ENCODE measurements around the gene ANKRD13C.
"Not testable (repeated sequence)": the region's sequence is repeated elsewhere in the genome, so short reads cannot be mapped to it uniquely, and the experiment has no call there.

Gene ANKRD13C, protein sequence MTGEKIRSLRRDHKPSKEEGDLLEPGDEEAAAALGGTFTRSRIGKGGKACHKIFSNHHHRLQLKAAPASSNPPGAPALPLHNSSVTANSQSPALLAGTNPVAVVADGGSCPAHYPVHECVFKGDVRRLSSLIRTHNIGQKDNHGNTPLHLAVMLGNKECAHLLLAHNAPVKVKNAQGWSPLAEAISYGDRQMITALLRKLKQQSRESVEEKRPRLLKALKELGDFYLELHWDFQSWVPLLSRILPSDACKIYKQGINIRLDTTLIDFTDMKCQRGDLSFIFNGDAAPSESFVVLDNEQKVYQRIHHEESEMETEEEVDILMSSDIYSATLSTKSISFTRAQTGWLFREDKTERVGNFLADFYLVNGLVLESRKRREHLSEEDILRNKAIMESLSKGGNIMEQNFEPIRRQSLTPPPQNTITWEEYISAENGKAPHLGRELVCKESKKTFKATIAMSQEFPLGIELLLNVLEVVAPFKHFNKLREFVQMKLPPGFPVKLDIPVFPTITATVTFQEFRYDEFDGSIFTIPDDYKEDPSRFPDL

GRCh38 chr1:70354332-70355110, at the start of gene ANKRD13C:
Gene ANKRD13C, minus strand, starts transcription at chr1:70354722. Its CDS starts 314 bp downstream, at chr1:70354408.
- DNase-seq = peak; percentile 93 to 94

DNA sequence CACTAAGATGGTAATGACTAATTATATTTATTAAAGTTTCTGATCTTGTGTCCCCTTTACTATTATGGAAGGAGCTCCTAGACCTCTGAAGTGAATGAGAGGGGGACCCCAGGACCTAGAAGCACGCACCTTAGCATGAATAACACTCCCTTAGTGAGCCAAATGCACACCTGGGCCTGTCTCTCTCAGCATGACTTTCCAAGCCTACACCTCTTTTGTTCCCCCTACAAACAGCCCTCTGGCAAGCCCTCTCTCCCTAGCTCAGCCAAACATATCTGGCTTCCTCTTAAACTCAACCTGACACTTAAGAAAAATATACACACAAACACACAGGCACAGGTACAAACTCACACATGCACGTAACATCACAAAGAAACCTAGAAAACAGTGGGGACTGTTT, 49.2 kb upstream of the ANKRD13C start:
- no peak for DNase-seq

- DNase-seq = no peak
Observed at GRCh38 chr1:70401974-70402373, 47.5 kb upstream of the ANKRD13C start.

DNA sequence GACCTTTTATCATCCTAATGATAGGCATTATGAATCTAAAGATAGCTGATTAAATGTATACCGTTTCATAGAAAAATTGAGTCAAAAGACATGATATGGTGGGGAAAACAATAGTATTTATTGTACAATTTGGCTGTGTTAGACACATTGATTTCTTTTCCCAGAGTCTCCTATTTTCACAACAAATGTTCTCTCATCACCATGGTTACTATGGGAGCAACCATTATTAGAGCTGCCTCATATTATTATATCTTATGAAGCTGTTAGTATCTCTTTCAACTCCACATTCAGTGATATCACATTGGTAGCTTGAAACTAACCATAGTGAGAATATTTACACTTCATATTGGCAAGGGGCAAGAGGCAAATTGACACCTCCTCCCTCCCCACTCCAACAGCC, 45.8 kb upstream of the ANKRD13C start:
- no peak for DNase-seq

DNA sequence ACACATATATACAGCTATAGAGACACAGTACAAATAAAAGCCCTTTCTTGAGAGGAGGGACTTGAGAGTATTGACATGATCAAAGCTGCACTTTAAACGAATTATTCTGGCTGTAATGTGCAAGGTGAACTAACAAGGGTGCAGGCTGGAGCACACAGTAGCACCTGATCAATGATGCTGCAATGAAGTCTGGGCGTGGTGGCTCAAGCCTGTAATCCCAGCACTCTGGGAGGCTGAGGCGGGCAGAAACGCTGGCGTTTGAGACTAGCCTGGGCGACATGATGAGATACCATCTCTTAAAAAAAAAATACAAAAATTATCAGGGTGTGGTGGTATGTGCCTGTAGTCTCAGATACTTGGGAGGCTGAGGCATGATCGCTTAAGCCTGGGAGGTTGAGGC, 42.5 kb upstream of the ANKRD13C start:
- DNase-seq = no peak

GRCh38 chr1:70396607-70397006, 42.1 kb upstream of the ANKRD13C start:
- no peak for DNase-seq

GRCh38 chr1:70392626-70393025, 38.1 kb upstream of the ANKRD13C start:
- no peak for DNase-seq

DNA sequence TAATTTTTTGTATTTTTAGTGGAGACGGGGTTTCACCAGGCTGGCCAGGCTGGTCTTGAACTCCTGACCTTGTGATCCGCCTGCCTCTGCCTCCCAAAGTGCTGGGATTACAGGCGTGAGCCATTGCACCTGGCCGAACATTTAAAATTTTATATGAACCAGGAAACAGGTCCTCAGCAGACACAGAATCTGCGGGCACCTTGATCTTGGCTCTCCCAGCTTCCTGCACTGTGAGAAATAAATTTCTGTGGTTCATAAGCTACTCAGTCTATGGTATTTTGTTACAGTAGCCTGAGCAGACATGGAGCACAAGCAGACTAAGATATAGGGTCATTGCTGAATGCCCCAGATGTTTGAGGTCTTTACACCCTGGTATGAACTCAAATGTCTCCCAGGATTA, 33.0 kb upstream of the ANKRD13C start:
- DNase-seq = no peak

- DNase-seq = no peak
Observed at GRCh38 chr1:70386121-70386520, 31.6 kb upstream of the ANKRD13C start.

DNA sequence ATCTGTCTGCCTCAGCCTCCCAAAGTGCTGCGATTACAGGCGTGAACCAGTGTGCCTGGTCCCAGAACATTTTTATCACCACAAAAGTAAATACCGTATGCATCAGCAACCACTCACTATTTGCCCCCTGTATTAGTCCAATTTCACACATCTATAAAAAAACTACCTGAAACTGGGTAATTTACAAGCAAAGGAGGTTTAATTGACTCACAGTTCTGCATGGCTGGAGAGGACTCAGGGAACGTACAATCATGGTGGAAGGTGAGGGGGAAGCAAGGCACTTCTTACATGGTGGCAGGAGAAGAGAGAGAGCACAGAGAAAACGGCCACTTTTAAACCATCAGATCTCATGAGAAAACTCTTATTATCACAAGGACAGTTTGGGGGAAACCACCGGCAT, 31.0 kb upstream of the ANKRD13C start:
- no peak for DNase-seq

DNA sequence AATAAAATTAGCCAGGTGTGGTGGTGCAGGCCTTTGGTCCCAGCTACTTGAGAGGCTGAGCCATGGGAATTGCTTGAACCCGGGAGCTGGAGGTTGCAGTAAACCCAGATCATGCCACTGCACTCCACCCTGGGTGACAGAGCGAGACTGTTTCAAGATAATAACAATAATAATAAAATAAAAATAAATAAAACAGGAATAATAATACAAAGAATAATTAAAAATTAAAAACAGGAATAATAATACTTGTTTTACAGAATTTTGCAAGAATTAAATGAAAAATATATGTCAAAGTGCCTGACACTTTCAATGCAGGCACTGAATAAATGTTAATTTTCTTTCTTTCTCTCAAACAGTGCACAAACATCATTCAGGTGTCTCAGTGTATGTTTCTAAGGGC, 30.0 kb upstream of the ANKRD13C start:
- DNase-seq = no peak

- no peak for DNase-seq
Observed at GRCh38 chr1:70383483-70383882, 29.0 kb upstream of the ANKRD13C start.

DNA sequence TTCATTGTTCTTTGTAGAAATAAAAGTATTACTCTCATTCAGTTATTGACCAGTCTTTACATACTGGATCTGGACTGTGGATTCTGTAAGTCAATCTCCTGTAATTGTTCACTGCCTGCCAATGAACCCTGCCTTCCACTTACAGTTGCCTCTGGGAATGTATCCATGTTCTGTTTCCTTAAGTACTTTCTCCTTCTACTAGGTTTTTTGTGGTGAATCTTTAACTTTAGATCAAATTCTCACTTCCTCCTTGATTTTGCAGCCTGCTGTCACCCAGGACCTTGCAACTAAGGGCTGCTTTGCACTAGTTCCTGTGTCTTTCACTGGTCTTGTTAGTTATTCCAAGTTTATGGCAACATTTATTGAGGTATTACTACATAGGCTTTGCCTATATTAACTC, 28.2 kb upstream of the ANKRD13C start:
- no peak for DNase-seq

- DNase-seq = no peak
Observed at GRCh38 chr1:70376196-70376595, 21.7 kb upstream of the ANKRD13C start.

GRCh38 chr1:70373580-70373979, 19.1 kb upstream of the ANKRD13C start:
- DNase-seq = not testable (repeated sequence)

DNA sequence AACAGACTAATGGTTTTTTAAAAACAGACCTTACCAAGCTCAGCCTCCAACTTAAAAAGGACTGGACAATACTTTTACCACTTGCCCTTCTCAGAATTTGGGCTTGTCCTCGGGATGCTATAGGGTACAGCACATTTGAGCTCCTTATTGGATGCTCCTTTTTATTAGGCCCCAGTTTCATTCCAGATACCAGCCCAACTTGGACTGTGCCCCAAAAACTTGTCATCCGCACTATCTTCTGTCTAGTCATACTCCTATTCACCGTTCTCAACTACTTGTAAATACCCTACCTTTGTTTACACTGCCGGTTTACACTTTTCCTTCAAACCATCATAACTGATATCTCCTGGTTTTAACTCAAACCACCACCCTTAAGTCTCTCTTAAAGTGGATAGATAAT, 17.9 kb upstream of the ANKRD13C start:
- no peak for DNase-seq

DNA sequence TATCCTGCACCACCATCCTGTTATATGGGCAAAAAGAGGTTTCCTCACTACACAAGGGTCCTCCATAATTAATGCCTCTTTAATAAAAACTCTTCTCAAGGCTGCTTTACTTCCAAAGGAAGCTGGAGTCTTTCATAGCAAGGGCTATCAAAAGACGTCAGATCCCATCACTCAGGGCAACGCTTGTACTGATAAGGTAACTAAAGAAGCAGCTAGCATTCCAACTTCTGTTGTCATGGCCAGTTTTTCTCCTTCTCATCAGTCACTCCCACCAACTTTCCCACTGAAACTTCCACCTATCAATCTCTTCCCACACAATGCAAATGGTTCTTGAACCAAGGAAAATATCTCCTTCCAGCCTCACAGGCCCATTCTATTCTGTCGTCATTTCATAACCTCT, 17.1 kb upstream of the ANKRD13C start:
- DNase-seq = not testable (repeated sequence)

GRCh38 chr1:70367397-70367796, 12.9 kb upstream of the ANKRD13C start:
- not testable (repeated sequence) for DNase-seq

GRCh38 chr1:70366997-70367396, 12.5 kb upstream of the ANKRD13C start:
- not testable (repeated sequence) for DNase-seq

DNA sequence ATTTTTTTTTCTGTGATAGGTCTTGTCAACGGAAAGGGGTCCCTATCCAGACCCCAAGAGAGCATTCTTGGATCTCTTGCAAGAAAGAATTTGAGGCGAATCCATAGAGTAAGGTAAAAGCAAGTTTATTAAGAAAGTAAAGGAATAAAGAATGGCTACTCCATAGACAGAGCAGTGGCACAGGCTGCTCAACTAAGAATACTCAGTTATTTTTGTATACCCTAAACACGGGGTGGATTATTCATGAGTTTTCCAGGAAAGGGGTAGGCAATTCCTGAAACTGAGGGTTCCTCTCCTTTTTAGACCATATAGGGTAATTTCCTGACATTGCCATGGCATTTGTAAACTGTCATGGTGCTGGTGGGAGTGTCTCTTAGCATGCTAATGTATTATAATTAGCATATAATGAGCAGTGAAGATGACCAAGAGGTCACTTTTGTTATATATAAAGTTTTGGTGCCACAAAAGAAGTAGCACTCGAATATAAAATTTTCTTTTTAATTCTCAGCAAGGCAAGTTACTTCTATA, 12.0 kb upstream of the ANKRD13C start:
- DNase-seq = not testable (repeated sequence)

DNA sequence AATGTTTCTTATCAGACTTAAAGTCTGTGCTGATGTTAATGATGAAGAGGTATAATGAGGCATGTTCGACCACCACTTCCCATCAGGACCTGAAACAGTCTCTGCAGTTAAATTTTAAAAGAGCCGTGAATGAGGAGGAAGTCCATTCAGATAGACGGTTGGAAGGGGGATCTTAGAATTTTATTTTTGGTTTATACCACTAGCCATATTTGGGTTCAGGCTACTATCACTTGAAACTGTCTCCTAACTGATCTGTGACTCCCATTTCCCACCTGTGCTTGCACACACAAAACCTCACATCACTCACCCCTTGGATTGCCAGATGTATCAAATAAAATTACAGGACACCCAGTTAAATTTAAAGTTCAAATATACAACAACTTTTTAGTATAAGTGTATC, 9.9 kb upstream of the ANKRD13C start:
- DNase-seq = no peak

DNA sequence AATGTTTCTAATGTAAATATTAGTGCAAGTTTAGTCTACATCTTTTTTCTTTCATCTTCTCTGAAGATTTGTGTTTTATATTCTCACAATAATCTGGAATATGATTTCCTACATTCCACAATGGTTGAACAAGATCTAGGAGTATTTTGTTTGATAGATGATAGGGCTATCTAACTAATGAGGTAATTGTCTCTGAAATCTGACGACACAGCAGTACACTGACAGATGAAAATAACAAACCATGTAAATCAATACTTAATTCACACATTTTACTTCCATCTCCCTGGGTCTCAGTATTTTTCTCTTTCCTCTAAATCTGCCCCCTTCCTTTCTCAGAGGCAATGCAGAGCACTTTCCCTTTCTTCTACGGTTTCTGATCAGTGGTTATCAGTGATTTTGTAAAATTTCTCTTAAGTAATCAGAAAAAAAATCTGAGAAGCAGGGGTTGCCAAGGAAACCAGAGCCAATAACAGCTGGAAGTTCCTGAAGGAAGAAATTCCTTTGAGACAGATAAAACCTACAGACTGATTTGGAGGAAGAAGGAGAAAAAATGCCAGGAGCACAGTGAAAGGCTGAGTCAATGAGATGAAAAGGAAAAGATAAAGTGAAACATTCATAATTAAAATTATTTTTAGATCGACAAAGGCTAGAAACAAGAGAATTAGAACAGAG, 7.3 kb upstream of the ANKRD13C start:
- no peak for DNase-seq

GRCh38 chr1:70360321-70360720, 5.8 kb upstream of the ANKRD13C start:
- DNase-seq = no peak

Data from SHP77 (cell line).